ENCODE results near the gene C11orf91.
"Not testable (repeated sequence)": the region's sequence is repeated elsewhere in the genome, so short reads cannot be mapped to it uniquely, and the experiment has no call there.

C11orf91 gene

GRCh38 chr11:33696931-33697638, 3.5 kb downstream of the C11orf91 start:
- DNase-seq (ENCODE audit: low spot score), result no peak

- no peak for DNase-seq (ENCODE audit: low spot score)
Observed at GRCh38 chr11:33696411-33696810, 4.2 kb downstream of the C11orf91 start.

GRCh38 chr11:33695051-33695566, 5.5 kb downstream of the C11orf91 start:
- DNase-seq (ENCODE audit: low spot score), result no peak

GRCh38 chr11:33694346-33695050, 6.1 kb downstream of the C11orf91 start:
- DNase-seq (ENCODE audit: low spot score), result no peak

- DNase-seq (ENCODE audit: low spot score), result no peak
Observed at GRCh38 chr11:33692541-33692940, 8.1 kb downstream of the C11orf91 start.

- no peak for DNase-seq (ENCODE audit: low spot score)
Observed at GRCh38 chr11:33692013-33692504, 8.6 kb downstream of the C11orf91 start.

GRCh38 chr11:33691066-33691864, 9.4 kb downstream of the C11orf91 start:
- no peak for DNase-seq (ENCODE audit: low spot score)

- no peak for DNase-seq (ENCODE audit: low spot score)
Observed at GRCh38 chr11:33690290-33691065, 10.1 kb downstream of the C11orf91 start.

- no peak for DNase-seq (ENCODE audit: low spot score)
Observed at GRCh38 chr11:33689501-33689900, 11.1 kb downstream of the C11orf91 start.

GRCh38 chr11:33689085-33689484, 11.5 kb downstream of the C11orf91 start:
- DNase-seq (ENCODE audit: low spot score), result no peak

GRCh38 chr11:33687733-33688479, 12.7 kb downstream of the C11orf91 start:
- DNase-seq (ENCODE audit: low spot score), result no peak

- no peak for DNase-seq (ENCODE audit: low spot score)
Observed at GRCh38 chr11:33685082-33685481, 15.5 kb downstream of the C11orf91 start.

- no peak for DNase-seq (ENCODE audit: low spot score)
Observed at GRCh38 chr11:33684003-33684706, 16.5 kb downstream of the C11orf91 start.

GRCh38 chr11:33682446-33682845, 18.2 kb downstream of the C11orf91 start:
- DNase-seq (ENCODE audit: low spot score), result no peak

- no peak for DNase-seq (ENCODE audit: low spot score)
Observed at GRCh38 chr11:33682019-33682418, 18.6 kb downstream of the C11orf91 start.

GRCh38 chr11:33678616-33679015, 22.0 kb downstream of the C11orf91 start:
- DNase-seq (ENCODE audit: low spot score), result not testable (repeated sequence)

GRCh38 chr11:33674035-33674814, 26.4 kb downstream of the C11orf91 start:
- no peak for DNase-seq (ENCODE audit: low spot score)

GRCh38 chr11:33672273-33672672, 28.4 kb downstream of the C11orf91 start:
- DNase-seq (ENCODE audit: low spot score), result no peak

- no peak for DNase-seq (ENCODE audit: low spot score)
Observed at GRCh38 chr11:33670250-33671011, 30.2 kb downstream of the C11orf91 start.

Measured in hematopoietic multipotent progenitor cell treated with erythropoietin and hydrocortisone succinate and interleukin-3 and kit ligand, for 17 days (in vitro differentiated cells).